Psoas muscle (tissue), 8 donors: ENCODE data around the gene THEMIS. TPM values are rescaled to one million over a fixed set of nuclear protein-coding genes. Genes with fewer than 3 reads are reported as not detected.

ENCODE experiments used
- ATAC-seq, 4 donors: fragments of 200-7000 bp; cut with Tn5 transposase; one replicate each; pipeline ENCODE4 v1.9.1; 2020; ENCODE audit warnings: moderate library complexity in 3 of 4, mild to moderate bottlenecking in 2 of 4
- DNase-seq, 2 donors: peaks; one replicate each; pipeline ENCODE4 v3.0.0-alpha.2; 2020
- H3K27ac ChIP-seq: fragments of 200-600 bp; one replicate; pipeline ENCODE4 v1.8.0; 2022
- H3K27me3 ChIP-seq, 3 donors: fragments of 200-600 bp in 1 of 3; one replicate each; pipeline versions ENCODE4 v1.6.1 to v1.8.0; 2013 to 2022; ENCODE audit warnings: low read length in 2 of 3, mild to moderate bottlenecking in 2 of 3, moderate library complexity in 1 of 3; ENCODE audit not compliant: insufficient read depth in 3 of 3
- H3K36me3 ChIP-seq, 2 donors: fragments of 200-600 bp in 1 of 2; one replicate each; pipeline versions ENCODE4 v1.6.1 to v1.8.0; 2013 to 2022; ENCODE audit warnings: low read depth in 1 of 2, mild to moderate bottlenecking in 1 of 2, moderate library complexity in 1 of 2; ENCODE audit not compliant: insufficient read depth in 1 of 2
- H3K4me1 ChIP-seq: fragments of 200-600 bp; one replicate; pipeline ENCODE4 v1.8.0; 2022
- H3K4me3 ChIP-seq: fragments of 200-600 bp; one replicate; pipeline ENCODE4 v1.8.0; 2022; ENCODE audit warnings: mild to moderate bottlenecking
- H3K9me3 ChIP-seq: fragments of 200-600 bp; one replicate; pipeline ENCODE4 v1.8.0; 2022
- CTCF ChIP-seq: fragments of 200-600 bp; IDR thresholded peaks from one replicate; pipeline ENCODE4 v1.8.0; 2022; ENCODE audit warnings: antibody characterized with exemption
- WGBS, 3 donors: extraction: QIAGEN DNeasy Blood & Tissue Kit; methylation state at CpG; one replicate each; pipeline versions ENCODE4 v1.1.6 to v1.1.7; 2013; 5-methylcytosine and 5-hydroxymethylcytosine counted together
- intact Hi-C, 2 donors: fragments of 100-400 bp; cut with DNase I; formaldehyde crosslinking; loops; one replicate each; pipeline versions ENCODE4 v1.11.0 to v1.14.2; 2022
- polyA plus RNA-seq, 3 donors: library from polyadenylated mRNA; stranded (reverse); fragments of 200-250 nt; gene quantifications; one replicate each; pipeline ENCODE4 v1.2.3, GENCODE V29; 2013
- total RNA-seq, 4 donors: library from RNA; stranded (reverse); fragmentation: NEBNext Ultra II Directional in 2 of 4; extraction: Animal tissue kit (Norgen Biotek cat#: 25700) in 2 of 4; gene quantifications; one replicate each; pipeline versions ENCODE4 v1.2.1 to v1.2.4, GENCODE V29; 2021 to 2023
- donor health status: healthy with polysubstance abuse.
- donor health status: DM: no; HTN: no; CAD: no; lungs with moderate emphysema.
- donor health status: Bipolar disorder and iron deficiency.
- donor health status: healthy.
- donor health status: DM: yes; HTN: yes; CAD: no.
- donor health status: DM: no; HTN: no; CAD: no.
- donor health status: DM: no; HTN: no; CAD: no.
- donor health status: DM: yes; HTN: yes; CAD: no.

THEMIS gene
- total and polyA plus RNA-seq, 7 donors = 0.04 to 0.61 (median 0.17) TPM; not detected in 3

GRCh38 chr6:127851197-127851596 is 49.7 kb downstream of the THEMIS start:
- TF ChIP-seq CTCF = no peak
- H3K4me3 ChIP-seq = no peak overlapping the region
- no peaks in the 10 kb centered on the region for H3K4me1 ChIP-seq
- WGBS, 3 donors = 84 to 100% (median 86%) methylated on average over 1 of the region's 1 CpG
- no peaks in the 10 kb centered on the region for H3K9me3 ChIP-seq
- no peaks in the 10 kb centered on the region for H3K27me3 ChIP-seq
- no peaks in the 10 kb centered on the region for H3K36me3 ChIP-seq
- no peak overlapping the region for H3K27ac ChIP-seq
- DNase-seq (no peak), ATAC-seq (no peak)
- intact Hi-C loops = loop anchor here in 1 of 2 donors (10.0 kb wide), 1 partner anchor 884 kb away; no protein-coding TSS in a partner anchor

- intact Hi-C loops = no loop called here
- no peaks in the 10 kb centered on the region for H3K4me1 ChIP-seq
- TF ChIP-seq CTCF = no peak
- H3K27ac ChIP-seq = no peak overlapping the region
- no peaks in the 10 kb centered on the region for H3K9me3 ChIP-seq
- H3K36me3 ChIP-seq = no peaks in the 10 kb centered on the region
- WGBS, 3 donors = 83 to 90% (median 89%) methylated on average over 3 of the region's 3 CpGs
- ATAC-seq (no peak), DNase-seq (no peak)
- no peaks in the 10 kb centered on the region for H3K27me3 ChIP-seq
- no peak overlapping the region for H3K4me3 ChIP-seq
Observed at GRCh38 chr6:127845242-127845641, 55.6 kb downstream of the THEMIS start.

- H3K4me1 ChIP-seq = no peaks in the 10 kb centered on the region
- H3K36me3 ChIP-seq = no peaks in the 10 kb centered on the region
- no peaks in the 10 kb centered on the region for H3K27me3 ChIP-seq
- H3K27ac ChIP-seq = no peak overlapping the region
- ATAC-seq = no peak
- 90 to 92% (median 90%) methylated on average over 1 of the region's 1 CpG for WGBS, 3 donors
- H3K4me3 ChIP-seq = no peak overlapping the region
- DNase-seq = no peak
- intact Hi-C loops = no loop called here
- no peaks in the 10 kb centered on the region for H3K9me3 ChIP-seq
- TF ChIP-seq CTCF = no peak
Observed at GRCh38 chr6:127844529-127844928, 56.3 kb downstream of the THEMIS start.

- no peak overlapping the region for H3K27ac ChIP-seq
- no peaks in the 10 kb centered on the region for H3K9me3 ChIP-seq
- no peak overlapping the region for H3K4me3 ChIP-seq
- no peaks in the 10 kb centered on the region for H3K4me1 ChIP-seq
- TF ChIP-seq CTCF = no peak
- intact Hi-C loops = no loop called here
- ATAC-seq (no peak), DNase-seq (no peak)
- no peaks in the 10 kb centered on the region for H3K36me3 ChIP-seq
- H3K27me3 ChIP-seq = no peaks in the 10 kb centered on the region
- WGBS, 3 donors = 84 to 94% (median 88%) methylated on average over 1 of the region's 1 CpG
Observed at GRCh38 chr6:127843582-127843981, 57.3 kb downstream of the THEMIS start.

GRCh38 chr6:127842562-127842961 is 58.3 kb downstream of the THEMIS start:
- 51 to 58% (median 56%) methylated on average over 4 of the region's 4 CpGs for WGBS, 3 donors
- Histone ChIP-seq H3K27ac (no peak overlapping the region), H3K36me3 (no peaks in the 10 kb centered on the region), H3K4me1 (no peaks in the 10 kb centered on the region), H3K4me3 (no peak overlapping the region), H3K9me3 (no peaks in the 10 kb centered on the region), H3K27me3 (no peaks in the 10 kb centered on the region)
- DNase-seq (no peak), ATAC-seq (no peak)
- intact Hi-C loops = no loop called here
- no peak for TF ChIP-seq CTCF
